HCT116 (cell line): Measurements from ENCODE around the gene OR2A42.
"Not testable (repeated sequence)": the region's sequence is repeated elsewhere in the genome, so short reads cannot be mapped to it uniquely, and the experiment has no call there.

Experiments
- CTCF ChIP-seq, 3 experiments: fragments of 200-600 bp in 1 of 3; sonication (generic) in 1 of 3; IDR thresholded peaks in 2 of 3; conservative IDR thresholded peaks in 1 of 3; 2 replicates each; pipeline ENCODE4 v1.5.1; 2012 to 2017; ENCODE audit warnings: low read depth in 2 of 3, low read length in 2 of 3, antibody characterized with exemption in 1 of 3, borderline replicate concordance in 1 of 3, control low read depth in 1 of 3, mild to moderate bottlenecking in 1 of 3, mixed read lengths in 1 of 3, mixed run types in 1 of 3, moderate library complexity in 1 of 3; ENCODE audit not compliant: insufficient read depth in 1 of 3
- POLR2AphosphoS5 ChIP-seq: IDR thresholded peaks from 2 replicates; pipeline ENCODE4 v1.6.1; 2011; ENCODE audit warnings: mild to moderate bottlenecking, low read depth, low read length, moderate library complexity

DNA sequence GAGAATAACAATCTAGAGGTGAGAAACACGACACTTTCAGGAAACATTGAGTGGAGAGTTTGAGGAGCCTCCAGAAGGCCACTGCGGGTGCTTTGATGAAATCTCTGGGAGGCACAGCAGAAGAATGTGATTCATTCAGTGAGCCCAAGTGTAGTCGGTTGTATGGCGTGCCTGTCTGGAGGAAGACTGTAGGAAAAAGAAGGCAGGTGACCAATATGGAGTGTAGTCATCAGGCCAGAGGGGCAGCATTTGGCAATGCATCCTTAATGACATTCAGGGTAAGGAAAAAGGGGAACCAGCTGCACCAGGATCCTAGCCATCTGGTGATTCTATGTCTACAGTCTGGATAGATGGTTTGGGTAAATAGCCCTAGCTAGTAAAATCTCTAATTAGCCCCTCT lies 12.9 kb upstream of the OR2A42 start:
- TF ChIP-seq POLR2AphosphoS5; CTCF (IDR thresholded peaks at IDR 0.05 in 2 of 3, conservative IDR thresholded peaks at IDR 0.05 in 1 of 3; ENCODE audit: borderline replicate concordance in 1 of 3, insufficient read depth in 1 of 3, low read depth in 2 of 3, low read length in 2 of 3): not testable (repeated sequence)
